Osteoblast (primary cell): ENCODE results near the gene GLYATL2. TPM values are rescaled to one million over a fixed set of nuclear protein-coding genes. Genes with fewer than 3 reads are reported as not detected.

ENCODE experiments used
- DNase-seq: peaks from one replicate; pipeline ENCODE4 v3.0.0; 2011; ENCODE audit warnings: low spot score, mixed read lengths; ENCODE audit not compliant: insufficient read length; ENCODE audit errors: missing footprints
- H2AFZ ChIP-seq: 2 replicates; pipeline ENCODE4 v1.6.0; 2011; ENCODE audit warnings: mild to moderate bottlenecking, low read length
- H3K27ac ChIP-seq: 2 replicates; pipeline ENCODE4 v1.5.1; 2011; ENCODE audit warnings: mild to moderate bottlenecking, low read depth, low read length, moderate library complexity
- H3K27me3 ChIP-seq: 2 replicates; pipeline ENCODE4 v1.6.0; 2012; ENCODE audit warnings: mild to moderate bottlenecking, control low read depth, inconsistent platforms, low read length, moderate library complexity; ENCODE audit not compliant: insufficient read depth
- H3K36me3 ChIP-seq: 2 replicates; pipeline ENCODE4 v1.5.1; 2011; ENCODE audit warnings: mild to moderate bottlenecking, low read length, control low read depth, moderate library complexity; ENCODE audit not compliant: insufficient read depth
- H3K4me1 ChIP-seq: 2 replicates; pipeline ENCODE4 v1.5.1; 2011; ENCODE audit warnings: mild to moderate bottlenecking, low read length, control low read depth, moderate library complexity; ENCODE audit not compliant: insufficient read depth
- H3K4me2 ChIP-seq: 2 replicates; pipeline ENCODE4 v1.6.0; 2011; ENCODE audit warnings: mild to moderate bottlenecking, low read length; ENCODE audit not compliant: insufficient read depth
- H3K4me3 ChIP-seq: fragments of 200-600 bp; sonication (generic); 3 replicates; pipeline ENCODE4 v1.5.1; 2012; ENCODE audit warnings: mild to moderate bottlenecking, low read length, inconsistent platforms; ENCODE audit not compliant: insufficient read depth
- H3K79me2 ChIP-seq: 2 replicates; pipeline ENCODE4 v1.6.0; 2012; ENCODE audit warnings: mild to moderate bottlenecking, low read length, control low read depth, inconsistent platforms; ENCODE audit not compliant: insufficient read depth
- H3K9me3 ChIP-seq: 2 replicates; pipeline ENCODE4 v1.5.1; 2011; ENCODE audit warnings: low read depth, low read length, control low read depth
- H4K20me1 ChIP-seq: 2 replicates; pipeline ENCODE4 v1.6.0; 2012; ENCODE audit warnings: mild to moderate bottlenecking, low read length, control low read depth; ENCODE audit not compliant: insufficient read depth
- total RNA-seq: library from RNA; depleted of rRNA; stranded (reverse); fragments of >200 nt; gene quantifications from 2 replicates; pipeline ENCODE4 v1.2.3, GENCODE V29; 2012
- TF ChIP-seq, protein P1 (sequence below): IDR thresholded peaks from 2 replicates; pipeline ENCODE4 v1.5.1; 2011; ENCODE audit warnings: mild to moderate bottlenecking, low read depth, low read length, moderate library complexity; ENCODE audit errors: extremely low read depth

GLYATL2 gene
- total RNA-seq, 1 donor, result 1.1 TPM

- no peaks in the 10 kb centered on the region for H3K9me3 ChIP-seq
- no peaks in the 10 kb centered on the region for H3K36me3 ChIP-seq
- H3K4me1 ChIP-seq, result no peaks in the 10 kb centered on the region
- H2AFZ ChIP-seq, result no peak overlapping the region
- H3K27ac ChIP-seq, result no peak overlapping the region
- no peaks in the 10 kb centered on the region for H3K79me2 ChIP-seq
- no peak overlapping the region for H3K4me3 ChIP-seq
- TF ChIP-seq, protein P1, sequence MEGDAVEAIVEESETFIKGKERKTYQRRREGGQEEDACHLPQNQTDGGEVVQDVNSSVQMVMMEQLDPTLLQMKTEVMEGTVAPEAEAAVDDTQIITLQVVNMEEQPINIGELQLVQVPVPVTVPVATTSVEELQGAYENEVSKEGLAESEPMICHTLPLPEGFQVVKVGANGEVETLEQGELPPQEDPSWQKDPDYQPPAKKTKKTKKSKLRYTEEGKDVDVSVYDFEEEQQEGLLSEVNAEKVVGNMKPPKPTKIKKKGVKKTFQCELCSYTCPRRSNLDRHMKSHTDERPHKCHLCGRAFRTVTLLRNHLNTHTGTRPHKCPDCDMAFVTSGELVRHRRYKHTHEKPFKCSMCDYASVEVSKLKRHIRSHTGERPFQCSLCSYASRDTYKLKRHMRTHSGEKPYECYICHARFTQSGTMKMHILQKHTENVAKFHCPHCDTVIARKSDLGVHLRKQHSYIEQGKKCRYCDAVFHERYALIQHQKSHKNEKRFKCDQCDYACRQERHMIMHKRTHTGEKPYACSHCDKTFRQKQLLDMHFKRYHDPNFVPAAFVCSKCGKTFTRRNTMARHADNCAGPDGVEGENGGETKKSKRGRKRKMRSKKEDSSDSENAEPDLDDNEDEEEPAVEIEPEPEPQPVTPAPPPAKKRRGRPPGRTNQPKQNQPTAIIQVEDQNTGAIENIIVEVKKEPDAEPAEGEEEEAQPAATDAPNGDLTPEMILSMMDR, result no peak
- H4K20me1 ChIP-seq, result no peaks in the 10 kb centered on the region
- H3K4me2 ChIP-seq, result no peak overlapping the region
- H3K27me3 ChIP-seq, result no peaks in the 10 kb centered on the region
- DNase-seq, result no peak
Observed at GRCh38 chr11:58864335-58864734, 19.8 kb upstream of the GLYATL2 start.

GRCh38 chr11:58863697-58864096 is 19.2 kb upstream of the GLYATL2 start:
- Histone ChIP-seq H3K79me2 (no peaks in the 10 kb centered on the region), H3K36me3 (no peaks in the 10 kb centered on the region), H3K4me1 (no peaks in the 10 kb centered on the region), H3K27me3 (no peaks in the 10 kb centered on the region), H3K27ac (no peak overlapping the region), H3K9me3 (no peaks in the 10 kb centered on the region), H3K4me3 (no peak overlapping the region), H2AFZ (no peak overlapping the region), H4K20me1 (no peaks in the 10 kb centered on the region), H3K4me2 (no peak overlapping the region)
- DNase-seq, result no peak
- TF ChIP-seq, protein P1, result no peak

- TF ChIP-seq, protein P1, result no peak
- Histone ChIP-seq H3K4me2 (no peak overlapping the region), H3K9me3 (no peaks in the 10 kb centered on the region), H2AFZ (no peak overlapping the region), H3K36me3 (no peaks in the 10 kb centered on the region), H3K27me3 (no peaks in the 10 kb centered on the region), H3K4me3 (no peak overlapping the region), H3K4me1 (no peaks in the 10 kb centered on the region), H4K20me1 (no peaks in the 10 kb centered on the region), H3K79me2 (no peaks in the 10 kb centered on the region), H3K27ac (no peak overlapping the region)
- no peak for DNase-seq
Observed at GRCh38 chr11:58861533-58861932, 17.0 kb upstream of the GLYATL2 start.

GRCh38 chr11:58856806-58857205 is 12.3 kb upstream of the GLYATL2 start:
- Histone ChIP-seq H3K27ac (no peak overlapping the region), H3K4me2 (no peak overlapping the region), H3K9me3 (no peaks in the 10 kb centered on the region), H4K20me1 (no peaks in the 10 kb centered on the region), H2AFZ (no peak overlapping the region), H3K79me2 (no peaks in the 10 kb centered on the region), H3K27me3 (no peaks in the 10 kb centered on the region), H3K36me3 (no peaks in the 10 kb centered on the region), H3K4me3 (no peak overlapping the region), H3K4me1 (no peaks in the 10 kb centered on the region)
- TF ChIP-seq, protein P1, result no peak
- DNase-seq, result no peak
